HepG2 (cell line): ENCODE results near the gene FAM89B. TPM values are rescaled to one million over a fixed set of nuclear protein-coding genes. Genes with fewer than 3 reads are reported as not detected.

Source experiments
- NFKB2 ChIP-seq: sonication (generic); formaldehyde crosslinking; IDR thresholded peaks from 2 replicates; pipeline ENCODE4 v1.4.0; 2020; ENCODE audit warnings: missing genetic modification reagents, borderline replicate concordance
- SALL1 ChIP-seq: sonication (generic); formaldehyde crosslinking; IDR thresholded peaks from 2 replicates; pipeline ENCODE4 v1.8.0; 2022; ENCODE audit warnings: mild to moderate bottlenecking, missing genetic modification reagents
- SATB2 ChIP-seq: sonication (generic); formaldehyde crosslinking; IDR thresholded peaks from 2 replicates; pipeline ENCODE4 v1.5.0; 2020; ENCODE audit warnings: missing genetic modification reagents
- SP4 ChIP-seq: sonication (generic); formaldehyde crosslinking; IDR thresholded peaks from 2 replicates; pipeline ENCODE4 v1.8.1; 2023; ENCODE audit warnings: mild to moderate bottlenecking, missing genetic modification reagents
- SP5 ChIP-seq: IDR thresholded peaks from 2 replicates; pipeline ENCODE4 v1.6.1; 2016; ENCODE audit warnings: low read depth, borderline replicate concordance
- XRCC5 ChIP-seq: fragments of 200-400 bp; formaldehyde crosslinking; optimal IDR thresholded peaks from 2 replicates; pipeline ENCODE3; 2017; ENCODE audit warnings: mild to moderate bottlenecking, low read length
- ZBTB10 ChIP-seq: sonication (generic); formaldehyde crosslinking; IDR thresholded peaks from 2 replicates; pipeline ENCODE4 v1.4.0; 2020; ENCODE audit warnings: missing genetic modification reagents, borderline replicate concordance
- ZBTB43 ChIP-seq: sonication (generic); formaldehyde crosslinking; conservative IDR thresholded peaks from 2 replicates; pipeline ENCODE4 v1.4.0; 2020; ENCODE audit warnings: missing genetic modification reagents
- ZFY ChIP-seq: sonication (generic); formaldehyde crosslinking; IDR thresholded peaks from 2 replicates; pipeline ENCODE4 v1.4.0; 2020; ENCODE audit warnings: missing genetic modification reagents
- ZNF232 ChIP-seq: sonication (generic); formaldehyde crosslinking; IDR thresholded peaks from 2 replicates; pipeline ENCODE4 v1.4.0; 2020; ENCODE audit warnings: missing genetic modification reagents, borderline replicate concordance
- ZNF501 ChIP-seq: sonication (generic); formaldehyde crosslinking; IDR thresholded peaks from 2 replicates; pipeline ENCODE4 v1.5.1; 2020; ENCODE audit warnings: mild to moderate bottlenecking, moderate library complexity, missing genetic modification reagents
- ZNF687 ChIP-seq: sonication (generic); formaldehyde crosslinking; IDR thresholded peaks from 2 replicates; pipeline ENCODE4 v1.5.1; 2020; ENCODE audit warnings: mild to moderate bottlenecking, missing genetic modification reagents, moderate library complexity
- ZSCAN21 ChIP-seq: sonication (generic); formaldehyde crosslinking; IDR thresholded peaks from 2 replicates; pipeline ENCODE4 v1.8.0; 2022; ENCODE audit warnings: mild to moderate bottlenecking, missing genetic modification reagents, moderate library complexity, borderline replicate concordance
- polyA plus RNA-seq, 8 experiments: library from polyadenylated mRNA; depleted of rRNA in 3 of 8; stranded (reverse) in 7 of 8; unstranded in 1 of 8; fragments of >200 nt; fragmentation: Illumina TruSeq in 4 of 8; extraction: Trizol in 4 of 8; gene quantifications; 2 replicates each; pipeline versions ENCODE4 v1.2.1 to v1.2.3, GENCODE V29; 2011 to 2016; ENCODE audit warnings: low read depth in 4 of 8, missing spikeins in 1 of 8, mixed read lengths in 1 of 8; ENCODE audit not compliant: insufficient read depth in 1 of 8
- total RNA-seq, 5 experiments: library from RNA; depleted of rRNA; stranded (reverse); fragments of >200 nt; fragmentation: Illumina TruSeq; extraction: Trizol; gene quantifications; 2 replicates each; pipeline ENCODE4 v1.2.3, GENCODE V29; 2016; ENCODE audit warnings: low read depth in 1 of 5

FAM89B gene
- total and polyA plus RNA-seq, 2 of the 13 experiments (the other 11 are each of a cell fraction or from before 2014, with no cell fraction given) = 5.7 to 8.0 TPM

- TF ChIP-seq SALL1 (CRISPR knock-in tag) (no peak), ZBTB10 (CRISPR knock-in tag) (0 out of 2 replicates have a peak, but pooled peaks have one; percentile 20), ZSCAN21 (CRISPR knock-in tag) (peak; percentile 90), XRCC5 (peak; percentile 35), SATB2 (CRISPR knock-in tag) (no peak), SP5 (CRISPR knock-in tag) (peak; percentile 25; the same call in 1 of the 2 replicates), ZNF687 (CRISPR knock-in tag) (peak; percentile 61), ZFY (no peak), ZNF501 (CRISPR knock-in tag) (no peak), SP4 (CRISPR knock-in tag) (peak; percentile 39; the same call in 1 of the 2 replicates), ZNF232 (CRISPR knock-in tag) (peak; percentile 43; the same call in 1 of the 2 replicates), NFKB2 (CRISPR knock-in tag) (peak; percentile 56; the same call in 1 of the 2 replicates), ZBTB43 (no peak)
- TF ChIP-seq, all 625 proteins: peak for 14
Observed at GRCh38 chr11:65524014-65524740, 48.2 kb upstream of the FAM89B start (continued).
